ENCODE measurements around the gene ZNF644.
"Not testable (repeated sequence)": the region's sequence is repeated elsewhere in the genome, so short reads cannot be mapped to it uniquely, and the experiment has no call there.

The ZNF644 gene

GRCh38 chr1:90924982-90925381, 96.9 kb downstream of the ZNF644 start:
- no peak for DNase-seq

GRCh38 chr1:90922996-90923395, 98.8 kb downstream of the ZNF644 start:
- no peak for DNase-seq

- DNase-seq, result no peak
Observed at GRCh38 chr1:90922202-90922601, 99.6 kb downstream of the ZNF644 start.

- no peak for DNase-seq
Observed at GRCh38 chr1:90919900-90920299, 101.9 kb downstream of the ZNF644 start.

GRCh38 chr1:90919190-90919719, 102.6 kb downstream of the ZNF644 start:
- no peak for DNase-seq

GRCh38 chr1:90911353-90911752, 110.5 kb downstream of the ZNF644 start:
- DNase-seq, result no peak

GRCh38 chr1:90902672-90903071, 119.2 kb downstream of the ZNF644 start:
- no peak for DNase-seq

GRCh38 chr1:90899263-90899662, 122.6 kb downstream of the ZNF644 start:
- no peak for DNase-seq

- not testable (repeated sequence) for DNase-seq
Observed at GRCh38 chr1:90893679-90894078, 128.2 kb downstream of the ZNF644 start.

GRCh38 chr1:90892884-90893283, 129.0 kb downstream of the ZNF644 start:
- DNase-seq, result not testable (repeated sequence)

GRCh38 chr1:90892196-90892595, 129.6 kb downstream of the ZNF644 start:
- DNase-seq, result not testable (repeated sequence)

GRCh38 chr1:90891756-90892155, 130.1 kb downstream of the ZNF644 start:
- not testable (repeated sequence) for DNase-seq

- DNase-seq, result no peak
Observed at GRCh38 chr1:90882221-90882620, 139.6 kb downstream of the ZNF644 start.

GRCh38 chr1:90881034-90881433, 140.8 kb downstream of the ZNF644 start:
- peak; percentile 89 for DNase-seq

GRCh38 chr1:90879281-90879680, 142.6 kb downstream of the ZNF644 start:
- peak; percentile 28 for DNase-seq

- DNase-seq, result no peak
Observed at GRCh38 chr1:90876101-90876500, 145.7 kb downstream of the ZNF644 start.
